ENCODE measurements around the gene BDH1.

GRCh38 chr3:197541756-197542539, 13.8 kb downstream of the BDH1 start:
- TF ChIP-seq CTCF (optimal IDR thresholded peaks at IDR 0.05 in 1 of 3, IDR thresholded peaks at IDR 0.05 in 1 of 3, conservative IDR thresholded peaks at IDR 0.05 in 1 of 3; ENCODE audit: extremely low read depth in 1 of 3, insufficient read depth in 2 of 3, low read length in 3 of 3) (no peak), EZH2 (IDR thresholded peaks at IDR 0.05; ENCODE audit: low read length) (no peak)
